ENCODE data around the gene ZNF83. TPM values are rescaled to one million over a fixed set of nuclear protein-coding genes. Genes with fewer than 3 reads are reported as not detected.

The ZNF83 gene
- total RNA-seq, 1 experiment from 2014 or later = 34.1 TPM

- TF ChIP-seq ZNF416 (CRISPR knock-in tag; IDR thresholded peaks at IDR 0.05) = no peak
- TF ChIP-seq ETV6 (CRISPR knock-in tag; IDR thresholded peaks at IDR 0.05) = no peak
- no peak for TF ChIP-seq IRF2 (CRISPR knock-in tag; IDR thresholded peaks at IDR 0.05; ENCODE audit: borderline replicate concordance, low read depth)
- TF ChIP-seq ZNF423 (CRISPR knock-in tag; IDR thresholded peaks at IDR 0.05) = no peak
- TF ChIP-seq ZNF512 (CRISPR knock-in tag; IDR thresholded peaks at IDR 0.05; ENCODE audit: borderline replicate concordance) = no peak
- TF ChIP-seq NFATC4 (CRISPR knock-in tag; IDR thresholded peaks at IDR 0.05) = no peak
- TF ChIP-seq GRHL2 (CRISPR knock-in tag; IDR thresholded peaks at IDR 0.05; ENCODE audit: insufficient replicate concordance, severe bottlenecking) = no peak
- TF ChIP-seq CTCF (IDR thresholded peaks at IDR 0.05) = no peak
Observed at GRCh38 chr19:52669586-52669985, 31.4 kb upstream of the ZNF83 start (continued).

- POLR2A ChIA-PET = no interaction called here
- H3K4me3 Mint-ChIP-seq = no peak overlapping the region
- no peak overlapping the region for H3K27ac Mint-ChIP-seq
- CTCF ChIA-PET = interaction anchor here (0.8 to 0.9 kb wide), 2 partner anchors 9 to 32 kb away, joined by 3 read pairs; no protein-coding TSS in a partner anchor
- H3K36me3 Mint-ChIP-seq = no peaks in the 10 kb centered on the region
- no peak for ATAC-seq
- H3K4me1 Mint-ChIP-seq = peaks cover 43% of the 10 kb centered on the region
- no peak for DNase-seq (ENCODE audit: low spot score)
- no peaks in the 10 kb centered on the region for H3K9me3 Mint-ChIP-seq
- H3K27me3 Mint-ChIP-seq (ENCODE audit: low read depth) = no peaks in the 10 kb centered on the region
- TF ChIP-seq ZNF671 (CRISPR knock-in tag; IDR thresholded peaks at IDR 0.05) (no peak), SMAD4 (CRISPR knock-in tag; IDR thresholded peaks at IDR 0.05) (no peak), FOXK1 (CRISPR knock-in tag; IDR thresholded peaks at IDR 0.05) (no peak), CBFB (CRISPR knock-in tag; IDR thresholded peaks at IDR 0.05; ENCODE audit: low read depth) (no peak), E2F4 (CRISPR knock-in tag; IDR thresholded peaks at IDR 0.05; ENCODE audit: borderline replicate concordance, low read depth) (no peak), ZNF416 (CRISPR knock-in tag; IDR thresholded peaks at IDR 0.05) (no peak), ZNF532 (CRISPR knock-in tag; IDR thresholded peaks at IDR 0.05; ENCODE audit: borderline replicate concordance) (no peak), OVOL2 (CRISPR knock-in tag; IDR thresholded peaks at IDR 0.05; ENCODE audit: borderline replicate concordance) (no peak), STAT6 (CRISPR knock-in tag; conservative IDR thresholded peaks at IDR 0.05; ENCODE audit: low read depth) (no peak), JAZF1 (CRISPR knock-in tag; IDR thresholded peaks at IDR 0.05) (no peak), PRRX2 (CRISPR knock-in tag; IDR thresholded peaks at IDR 0.05) (no peak), CREB1 (CRISPR knock-in tag; IDR thresholded peaks at IDR 0.05) (no peak), ZNF425 (CRISPR knock-in tag; conservative IDR thresholded peaks at IDR 0.05) (no peak), ZNF317 (CRISPR knock-in tag; IDR thresholded peaks at IDR 0.05; ENCODE audit: borderline replicate concordance, low read depth) (no peak), ZNF396 (CRISPR knock-in tag; IDR thresholded peaks at IDR 0.05; ENCODE audit: borderline replicate concordance) (no peak), MLX (CRISPR knock-in tag; IDR thresholded peaks at IDR 0.05) (no peak)
Observed at GRCh38 chr19:52667972-52668371, 29.8 kb upstream of the ZNF83 start.
